Endothelial cell (in vitro differentiated cells): ENCODE results near the gene AUTS2. TPM values are rescaled to one million over a fixed set of nuclear protein-coding genes. Genes with fewer than 3 reads are reported as not detected.

Source experiments
- DNase-seq: peaks from one replicate; pipeline ENCODE4 v3.0.0; 2021; ENCODE audit warnings: low spot score
- H3K27ac Mint-ChIP-seq: one replicate; pipeline ENCODE4 v1.8.0; 2021; ENCODE audit warnings: mixed read lengths, inconsistent platforms; ENCODE audit not compliant: unreplicated experiment
- H3K27me3 Mint-ChIP-seq: one replicate; pipeline ENCODE4 v1.8.0; 2021; ENCODE audit warnings: mild to moderate bottlenecking, moderate library complexity, mixed read lengths, inconsistent platforms; ENCODE audit not compliant: unreplicated experiment
- H3K36me3 Mint-ChIP-seq: one replicate; pipeline ENCODE4 v1.8.0; 2021; ENCODE audit warnings: mild to moderate bottlenecking, low read depth, mixed read lengths, inconsistent platforms; ENCODE audit not compliant: unreplicated experiment
- H3K4me1 Mint-ChIP-seq: one replicate; pipeline ENCODE4 v1.8.0; 2021; ENCODE audit warnings: mild to moderate bottlenecking, mixed read lengths, inconsistent platforms; ENCODE audit not compliant: unreplicated experiment
- H3K4me3 Mint-ChIP-seq: one replicate; pipeline ENCODE4 v1.8.0; 2021; ENCODE audit warnings: mild to moderate bottlenecking, mixed read lengths, inconsistent platforms; ENCODE audit not compliant: unreplicated experiment
- H3K9me3 Mint-ChIP-seq: one replicate; pipeline ENCODE4 v1.8.0; 2021; ENCODE audit warnings: mixed read lengths, inconsistent platforms; ENCODE audit not compliant: unreplicated experiment
- total RNA-seq: library from RNA; stranded (reverse); fragmentation: NEBNext Ultra II Directional; extraction: Animal tissue kit (Norgen Biotek cat#: 25700); gene quantifications from one replicate; pipeline ENCODE4 v1.2.1, GENCODE V29; 2021; ENCODE audit not compliant: unreplicated experiment
- TF ChIP-seq, protein P1 (sequence below): fragments of 200-600 bp; sonication (generic); IDR thresholded peaks from one replicate; pipeline ENCODE4 v1.5.0; 2021; ENCODE audit warnings: antibody characterized with exemption; ENCODE audit not compliant: unreplicated experiment

The AUTS2 gene
- total RNA-seq, 1 donor from 2014 or later = 103 TPM

DNA sequence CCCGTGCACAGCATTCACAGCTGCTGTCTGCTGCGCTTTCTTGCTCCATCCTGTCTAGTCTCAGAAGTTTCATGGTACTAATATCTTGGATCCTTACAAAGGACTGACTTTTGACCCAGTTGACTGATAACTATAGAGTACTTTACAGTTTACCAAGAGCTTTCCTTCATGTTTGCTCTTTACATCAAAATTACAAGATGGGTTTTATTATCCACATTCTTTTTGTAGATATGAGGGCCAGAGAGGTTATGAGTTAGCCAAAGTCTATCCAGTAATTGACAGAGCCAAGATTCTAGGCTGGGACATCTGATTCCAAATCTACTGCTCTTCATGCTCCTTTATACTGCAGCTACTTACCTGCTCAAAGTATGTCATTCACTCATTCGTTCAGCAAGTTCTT is 218.2 kb downstream of the AUTS2 start:
- Mint-ChIP-seq H3K36me3 (no peaks in the 10 kb centered on the region), H3K4me1 (peaks cover 14% of the 10 kb centered on the region), H3K27me3 (peaks cover 5% of the 10 kb centered on the region), H3K27ac (no peak overlapping the region), H3K9me3 (no peaks in the 10 kb centered on the region), H3K4me3 (no peak overlapping the region)
- TF ChIP-seq, protein P1, sequence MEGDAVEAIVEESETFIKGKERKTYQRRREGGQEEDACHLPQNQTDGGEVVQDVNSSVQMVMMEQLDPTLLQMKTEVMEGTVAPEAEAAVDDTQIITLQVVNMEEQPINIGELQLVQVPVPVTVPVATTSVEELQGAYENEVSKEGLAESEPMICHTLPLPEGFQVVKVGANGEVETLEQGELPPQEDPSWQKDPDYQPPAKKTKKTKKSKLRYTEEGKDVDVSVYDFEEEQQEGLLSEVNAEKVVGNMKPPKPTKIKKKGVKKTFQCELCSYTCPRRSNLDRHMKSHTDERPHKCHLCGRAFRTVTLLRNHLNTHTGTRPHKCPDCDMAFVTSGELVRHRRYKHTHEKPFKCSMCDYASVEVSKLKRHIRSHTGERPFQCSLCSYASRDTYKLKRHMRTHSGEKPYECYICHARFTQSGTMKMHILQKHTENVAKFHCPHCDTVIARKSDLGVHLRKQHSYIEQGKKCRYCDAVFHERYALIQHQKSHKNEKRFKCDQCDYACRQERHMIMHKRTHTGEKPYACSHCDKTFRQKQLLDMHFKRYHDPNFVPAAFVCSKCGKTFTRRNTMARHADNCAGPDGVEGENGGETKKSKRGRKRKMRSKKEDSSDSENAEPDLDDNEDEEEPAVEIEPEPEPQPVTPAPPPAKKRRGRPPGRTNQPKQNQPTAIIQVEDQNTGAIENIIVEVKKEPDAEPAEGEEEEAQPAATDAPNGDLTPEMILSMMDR = no peak
- no peak for DNase-seq

DNA sequence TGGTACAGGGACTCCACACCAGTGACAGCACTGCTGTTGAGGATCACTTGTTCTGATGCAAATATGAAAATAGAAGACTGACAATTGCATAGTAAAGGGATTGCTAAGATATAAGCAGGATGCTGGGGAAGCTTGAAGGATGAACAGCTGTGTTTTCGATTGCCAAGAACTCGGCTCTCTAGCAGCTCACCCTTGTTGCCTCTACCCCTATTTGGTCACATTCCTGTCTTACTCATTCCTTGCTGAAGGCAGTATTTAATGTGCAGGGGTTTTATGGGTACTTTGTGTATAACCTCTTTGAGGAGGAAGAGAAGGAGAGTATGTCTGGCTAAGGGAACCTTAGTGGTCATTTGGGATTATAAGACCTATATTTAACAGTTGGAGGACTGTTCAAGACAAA is 218.8 kb downstream of the AUTS2 start:
- Mint-ChIP-seq H3K4me3 (no peak overlapping the region), H3K36me3 (no peaks in the 10 kb centered on the region), H3K27me3 (peaks cover 5% of the 10 kb centered on the region), H3K4me1 (peaks cover 14% of the 10 kb centered on the region), H3K27ac (no peak overlapping the region), H3K9me3 (no peaks in the 10 kb centered on the region)
- no peak for DNase-seq
- TF ChIP-seq, protein P1 = no peak

DNA sequence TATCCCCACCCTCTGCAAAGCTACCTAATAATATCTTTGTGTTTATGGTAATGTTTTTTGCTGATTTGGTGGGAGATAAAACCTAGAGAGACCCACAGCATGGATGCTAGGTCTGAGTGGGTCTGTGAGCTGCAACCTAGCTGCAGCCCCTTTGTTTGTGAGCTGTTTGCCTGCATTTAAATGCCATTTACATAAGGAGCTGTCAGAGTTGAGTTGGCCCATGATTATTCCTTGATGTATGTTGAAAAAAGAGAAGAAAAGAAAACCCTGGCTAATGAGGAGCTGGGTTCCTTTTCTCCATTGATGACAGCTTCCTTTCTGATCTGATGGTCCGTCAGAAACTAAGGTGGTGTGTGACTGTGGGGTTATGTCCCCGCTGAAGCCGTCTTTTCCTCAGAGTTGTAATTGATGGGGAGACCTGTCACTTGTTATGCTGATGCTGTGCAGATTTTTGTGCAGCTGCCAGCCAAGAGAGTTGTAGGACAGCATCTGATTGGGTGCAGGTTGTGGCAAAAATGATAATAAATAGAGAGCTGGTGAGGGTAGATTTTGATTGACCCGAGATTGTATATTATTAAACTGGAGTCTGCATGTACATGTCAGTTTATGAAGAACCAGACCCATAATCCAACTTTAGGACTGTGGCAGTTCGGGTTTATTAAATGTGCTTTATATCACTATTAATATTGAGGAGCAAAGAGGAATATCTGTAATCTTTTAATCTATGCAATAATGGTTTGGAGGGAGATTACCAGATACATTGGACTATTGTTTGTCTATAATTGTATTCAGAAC is 219.8 kb downstream of the AUTS2 start:
- H3K4me3 Mint-ChIP-seq = no peak overlapping the region
- no peak for DNase-seq
- no peaks in the 10 kb centered on the region for H3K36me3 Mint-ChIP-seq
- TF ChIP-seq, protein P1 = no peak
- H3K27me3 Mint-ChIP-seq = peaks cover 5% of the 10 kb centered on the region
- H3K4me1 Mint-ChIP-seq = peaks cover 14% of the 10 kb centered on the region
- H3K9me3 Mint-ChIP-seq = no peaks in the 10 kb centered on the region
- H3K27ac Mint-ChIP-seq = no peak overlapping the region

DNA sequence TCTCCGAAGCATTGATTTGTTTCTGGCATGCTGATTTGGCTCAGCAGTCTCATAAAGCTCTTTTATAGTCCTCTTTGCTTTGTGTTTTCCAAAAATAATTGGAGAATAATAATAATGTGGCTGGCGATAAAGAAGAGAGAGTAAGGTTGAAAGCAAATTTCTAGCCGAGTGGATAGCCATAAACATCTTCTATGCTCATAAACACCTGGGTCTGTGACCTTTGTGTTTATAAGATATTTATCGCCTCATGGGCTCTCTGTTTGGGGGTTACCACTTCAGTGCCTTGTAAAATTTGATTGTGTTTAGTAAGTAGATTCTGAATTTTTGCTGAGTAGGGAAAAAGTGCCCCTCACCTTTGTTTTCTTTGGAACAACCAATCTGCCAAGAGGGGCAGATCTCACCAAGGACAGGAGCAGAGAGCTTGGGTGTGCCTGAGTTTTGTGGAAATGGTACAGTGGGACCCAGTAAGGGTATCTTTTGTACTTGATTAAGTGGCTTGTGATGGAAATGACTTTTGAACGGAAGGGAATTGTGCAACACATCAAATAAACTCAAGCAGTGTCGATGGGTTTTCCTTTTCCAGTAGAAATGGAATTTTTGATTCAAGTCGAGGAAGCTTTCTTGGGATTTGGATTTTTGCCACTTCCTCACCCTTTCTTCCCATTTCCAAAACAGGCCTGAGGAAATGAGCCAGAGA is 220.5 kb downstream of the AUTS2 start:
- Mint-ChIP-seq H3K27me3 (peaks cover 5% of the 10 kb centered on the region), H3K4me1 (peaks cover 16% of the 10 kb centered on the region), H3K36me3 (no peaks in the 10 kb centered on the region), H3K4me3 (no peak overlapping the region), H3K9me3 (no peaks in the 10 kb centered on the region), H3K27ac (no peak overlapping the region)
- no peak for DNase-seq
- TF ChIP-seq, protein P1 = no peak

DNA sequence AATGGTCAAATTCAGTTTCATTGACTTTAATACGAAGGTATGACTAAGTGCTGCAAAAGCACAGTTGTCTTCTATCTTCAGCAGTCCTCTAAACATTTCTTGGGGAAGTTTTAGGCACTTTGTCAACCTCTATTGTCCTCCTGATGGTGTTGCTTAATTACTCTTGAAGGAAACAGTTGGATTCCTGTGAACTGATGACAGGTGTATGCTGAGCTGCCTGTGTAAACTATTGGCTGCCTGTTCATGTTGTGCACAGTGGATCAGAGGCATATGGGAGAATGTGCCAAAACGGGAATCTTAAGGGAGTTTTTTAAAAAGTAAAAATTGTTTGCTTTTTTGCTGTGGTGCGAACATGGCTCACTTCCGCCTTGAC is 221.0 kb downstream of the AUTS2 start:
- Mint-ChIP-seq H3K4me1 (peaks cover 16% of the 10 kb centered on the region), H3K9me3 (no peaks in the 10 kb centered on the region), H3K4me3 (no peak overlapping the region), H3K27ac (no peak overlapping the region), H3K36me3 (no peaks in the 10 kb centered on the region), H3K27me3 (peaks cover 3% of the 10 kb centered on the region)
- TF ChIP-seq, protein P1 = no peak
- DNase-seq = no peak
